Pons (tissue), 1 donor: Measurements from ENCODE around the gene APOO.
A peak's percentile ranks its signal among the peaks of the same experiment; 100 is the strongest.
"Not testable (repeated sequence)": the region's sequence is repeated elsewhere in the genome, so short reads cannot be mapped to it uniquely, and the experiment has no call there.

Experiments used
- DNase-seq: peaks from one replicate; pipeline ENCODE4 v3.0.0-alpha.2; 2016; ENCODE audit warnings: low spot score

The APOO gene

GRCh38 chrX:23902419-23902818 is 5.3 kb downstream of the APOO start:
- peak; percentile 60 for DNase-seq

DNA sequence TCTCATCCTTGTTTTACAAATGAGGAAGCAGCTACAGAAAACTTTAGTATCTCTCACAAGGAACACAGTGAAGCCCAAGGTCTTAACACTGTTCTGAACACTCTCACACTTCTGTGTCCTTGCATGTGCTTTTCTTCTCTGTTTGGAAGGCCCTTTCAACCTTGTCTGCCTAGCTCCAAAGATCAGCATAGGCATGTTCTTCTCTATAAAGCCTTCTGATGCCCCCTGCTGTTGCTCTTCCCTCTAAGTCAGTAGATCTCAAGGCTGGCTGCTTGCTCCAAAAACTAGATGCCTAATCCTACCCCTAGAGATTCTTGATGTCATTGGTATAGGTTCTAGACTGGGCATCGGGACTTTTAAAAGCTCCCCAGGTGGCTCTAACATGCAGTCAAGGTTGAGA is 5.9 kb downstream of the APOO start:
- peak; percentile 92 for DNase-seq

GRCh38 chrX:23901060-23901459 is 6.7 kb downstream of the APOO start:
- DNase-seq: no peak

GRCh38 chrX:23900220-23900797 is 7.4 kb downstream of the APOO start:
- DNase-seq: no peak

GRCh38 chrX:23898412-23898959 is 9.3 kb downstream of the APOO start:
- no peak for DNase-seq

DNA sequence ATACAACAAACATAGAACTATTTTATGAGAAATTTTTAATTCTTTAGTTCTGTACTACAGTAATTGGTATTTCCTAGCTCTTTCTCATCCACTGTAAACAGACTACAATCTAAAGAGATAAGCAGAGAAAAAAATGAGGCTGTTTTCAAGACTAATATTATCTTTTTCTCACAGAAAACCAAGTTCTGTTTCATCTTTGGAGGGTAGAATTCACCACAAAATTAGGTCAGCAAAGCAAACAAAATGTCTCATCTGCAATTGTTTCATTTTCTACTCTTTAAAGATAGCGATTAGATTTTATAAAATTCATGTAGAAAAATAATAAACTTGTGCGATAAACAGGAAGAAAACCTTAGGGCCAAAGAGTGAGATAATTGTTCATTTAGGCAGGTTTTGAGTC is 10.8 kb downstream of the APOO start:
- no peak for DNase-seq

DNA sequence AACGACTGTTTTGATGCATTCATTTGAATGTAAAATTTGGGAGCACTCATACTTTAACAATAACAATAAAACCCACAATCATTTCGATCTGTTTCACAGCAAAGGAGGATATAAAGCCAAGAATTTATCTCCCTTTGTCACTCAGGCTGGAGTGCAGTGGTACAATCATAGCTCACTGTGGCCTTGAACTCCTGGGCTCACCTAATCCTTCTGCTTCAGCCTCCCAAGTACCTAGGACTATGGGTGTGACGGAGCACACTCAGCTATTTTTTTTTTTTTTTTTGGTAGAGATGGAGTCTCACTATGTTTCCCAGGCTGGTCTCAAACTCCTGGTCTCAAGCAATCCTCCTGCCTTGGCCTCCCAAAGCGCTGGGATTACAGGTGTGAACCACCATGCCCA is 11.2 kb downstream of the APOO start:
- not testable (repeated sequence) for DNase-seq

GRCh38 chrX:23894993-23895392 is 12.7 kb downstream of the APOO start:
- not testable (repeated sequence) for DNase-seq

DNA sequence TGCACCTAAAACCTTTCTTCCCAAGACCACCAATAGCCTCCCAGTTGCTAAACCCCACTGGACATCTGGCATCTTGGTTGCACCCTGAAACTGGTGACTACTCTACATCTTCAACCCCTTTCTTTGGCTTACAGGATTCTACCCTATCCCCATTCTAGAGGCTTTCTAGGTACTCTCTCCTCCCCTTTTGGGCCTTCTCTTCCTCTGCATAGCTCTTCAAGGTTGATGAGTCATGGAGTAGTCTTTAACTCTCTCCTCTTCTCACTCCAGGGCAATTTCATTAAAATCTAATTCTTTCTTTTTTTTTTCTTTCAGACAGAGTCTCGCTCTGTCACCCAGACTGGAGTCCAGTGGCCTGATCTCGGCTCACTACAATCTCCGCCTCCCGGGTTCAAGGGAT is 16.8 kb downstream of the APOO start:
- DNase-seq: no peak

- no peak for DNase-seq
Measured at GRCh38 chrX:23888887-23889501, 18.7 kb downstream of the APOO start.

DNA sequence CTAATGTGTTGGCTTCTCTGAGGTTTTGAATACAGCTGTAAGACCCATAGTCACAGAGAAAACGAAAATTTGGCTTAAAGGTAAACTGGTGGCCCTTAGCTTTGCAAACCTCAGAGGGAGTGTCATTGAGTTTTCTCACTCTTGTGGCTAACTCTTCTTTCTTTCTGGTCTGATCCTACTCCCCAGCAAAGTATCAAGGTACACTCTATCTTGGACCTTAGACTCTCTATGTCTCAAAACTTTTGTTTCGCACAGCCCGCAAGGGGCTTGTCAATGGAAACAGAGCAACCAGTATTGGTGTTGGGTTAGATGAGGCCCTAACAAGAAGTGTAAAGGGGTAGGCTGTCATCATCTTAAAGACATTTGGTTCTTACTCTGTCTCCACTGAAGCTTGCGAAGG is 19.8 kb downstream of the APOO start:
- no peak for DNase-seq

GRCh38 chrX:23887451-23887850 is 20.3 kb downstream of the APOO start:
- no peak for DNase-seq

DNA sequence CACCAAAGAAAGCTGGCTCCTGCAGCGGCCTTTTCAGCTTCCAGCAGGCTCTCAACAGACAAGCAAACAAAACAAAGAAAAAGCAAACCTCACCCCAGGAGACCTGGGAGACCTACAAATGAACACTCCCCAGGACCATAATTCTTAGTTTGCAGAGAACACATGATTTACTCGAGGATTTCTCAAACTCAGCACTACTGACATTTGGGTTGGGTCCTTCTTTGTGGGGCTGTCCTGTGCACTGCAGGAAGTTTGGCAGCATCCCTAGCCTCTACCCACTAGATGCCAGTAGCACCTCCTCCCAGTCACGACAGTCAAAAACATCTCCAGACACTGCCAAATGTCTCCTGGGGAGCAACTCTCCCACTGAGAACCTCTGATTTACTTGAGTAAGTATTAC is 21.9 kb downstream of the APOO start:
- no peak for DNase-seq

DNA sequence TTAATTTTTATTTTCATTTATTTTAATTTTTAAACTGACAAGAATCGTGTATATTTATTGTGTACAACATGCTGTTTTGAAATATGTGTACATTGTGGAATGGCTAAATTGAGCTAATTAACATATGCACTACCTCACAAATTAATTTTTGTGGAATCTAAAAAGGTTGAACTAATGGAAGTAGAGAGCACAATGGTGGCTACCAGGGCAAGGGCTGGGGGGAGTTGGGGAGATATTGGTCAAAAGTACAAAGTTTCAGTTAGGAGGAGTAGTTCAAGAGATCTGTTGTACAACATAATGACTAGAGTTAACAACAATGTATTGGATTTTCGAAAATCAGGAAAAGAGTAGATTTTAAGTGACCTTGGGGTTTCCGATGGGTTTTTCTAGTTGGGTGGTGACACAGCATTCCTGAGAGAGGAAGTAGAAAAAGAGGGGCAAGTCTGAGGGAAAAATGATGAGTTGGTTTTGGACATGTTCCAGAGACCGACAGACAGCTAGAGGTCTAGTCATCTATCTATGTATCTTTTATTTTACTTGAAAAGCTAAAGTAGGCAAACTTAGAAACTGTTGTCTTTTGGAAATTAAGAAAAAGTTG is 23.2 kb downstream of the APOO start:
- no peak for DNase-seq

DNA sequence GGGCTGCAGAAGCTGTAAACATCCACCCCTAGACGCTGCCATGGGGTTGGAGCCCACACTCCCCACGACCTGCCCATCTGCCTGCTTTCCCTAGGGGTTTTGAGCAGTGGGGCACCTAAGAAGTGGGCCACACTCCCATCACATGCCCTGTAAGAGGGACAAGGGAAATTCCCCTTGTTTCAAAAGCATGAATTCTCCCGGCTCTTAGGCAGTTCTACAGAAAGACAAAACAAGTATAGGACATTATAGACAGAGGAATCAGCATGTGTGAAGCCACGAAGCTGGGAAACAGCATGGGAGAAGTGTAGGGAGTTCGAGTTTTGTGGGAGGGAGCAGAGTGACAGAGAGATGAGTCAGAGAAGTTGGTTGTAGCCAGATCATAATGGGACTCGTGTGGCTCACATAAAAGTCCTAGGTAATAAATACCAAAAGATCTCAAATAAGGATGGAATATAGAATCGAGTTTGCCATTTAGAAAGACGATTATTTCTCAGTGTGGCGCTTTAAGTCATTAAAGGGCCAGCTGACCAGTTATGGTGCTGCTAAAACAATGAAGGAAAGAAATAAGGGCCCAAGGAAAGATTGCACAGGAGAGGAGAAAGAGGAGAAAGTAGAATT is 23.9 kb downstream of the APOO start:
- DNase-seq: no peak

DNA sequence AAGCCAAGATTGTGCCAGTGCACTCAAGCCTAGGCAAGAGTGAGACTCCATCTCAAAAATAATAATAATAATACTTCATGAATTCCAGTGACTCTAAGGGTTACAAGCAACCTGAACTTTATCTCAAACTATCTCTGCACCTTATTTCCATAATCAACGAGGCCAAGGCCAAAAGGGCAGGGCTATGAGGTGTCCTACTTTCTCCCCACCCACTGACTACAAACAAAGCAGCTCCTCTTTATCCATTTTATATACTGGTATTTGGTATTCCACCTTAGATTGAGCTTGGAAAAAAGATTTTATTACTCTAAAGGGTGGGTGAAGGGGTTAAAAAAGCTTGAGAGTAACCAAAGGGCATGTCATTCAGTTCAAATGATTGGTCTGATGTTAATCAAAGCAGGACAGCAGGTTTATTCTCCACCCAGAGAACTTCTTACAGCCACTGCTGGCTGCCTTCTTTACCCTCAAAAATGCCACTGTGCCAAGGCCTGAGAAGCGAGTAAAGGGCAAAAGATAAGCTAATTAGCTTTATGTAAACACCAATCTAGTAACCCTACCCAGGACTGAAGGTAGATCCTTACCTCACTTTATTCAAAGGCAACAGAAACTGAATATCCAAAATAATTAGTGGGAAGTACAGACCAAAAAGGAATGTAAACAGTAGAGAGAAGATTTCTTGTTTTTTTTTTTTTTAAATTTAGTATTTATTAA is 28.2 kb downstream of the APOO start:
- DNase-seq: no peak

DNA sequence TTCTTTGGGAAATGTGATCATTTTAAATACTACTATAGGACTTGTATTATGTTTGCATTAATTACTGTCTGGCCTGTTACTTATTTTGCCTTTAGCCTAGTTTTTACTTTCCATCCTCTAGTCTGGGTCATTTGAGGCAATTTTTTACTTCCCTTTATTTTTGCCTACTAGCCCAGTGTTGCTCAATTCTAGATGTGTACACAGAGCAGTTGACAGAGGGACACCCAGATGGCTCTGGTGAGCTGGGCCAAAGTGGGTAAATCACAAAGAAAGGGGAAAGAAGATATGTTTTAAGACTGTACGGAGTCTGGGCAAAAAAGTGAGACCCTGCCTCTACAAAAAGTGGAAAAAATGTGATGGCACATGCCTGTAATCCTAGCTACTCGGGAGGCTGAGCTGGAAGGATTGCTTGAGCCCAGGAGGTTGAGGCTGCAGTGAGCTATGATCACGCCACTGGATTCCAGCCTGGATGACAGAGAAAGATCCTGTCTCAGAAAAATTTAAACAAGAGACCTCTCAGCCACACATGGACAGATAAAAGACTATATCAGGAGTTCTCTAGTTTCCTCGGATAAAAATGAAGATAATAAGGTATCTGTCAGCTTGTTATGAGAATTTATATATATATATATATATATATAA is 35.7 kb downstream of the APOO start:
- DNase-seq: peak; percentile 52

- DNase-seq: no peak
Measured at GRCh38 chrX:23870041-23870440, 37.7 kb downstream of the APOO start.

- DNase-seq: no peak
Measured at GRCh38 chrX:23864742-23865326, 42.9 kb downstream of the APOO start.

DNA sequence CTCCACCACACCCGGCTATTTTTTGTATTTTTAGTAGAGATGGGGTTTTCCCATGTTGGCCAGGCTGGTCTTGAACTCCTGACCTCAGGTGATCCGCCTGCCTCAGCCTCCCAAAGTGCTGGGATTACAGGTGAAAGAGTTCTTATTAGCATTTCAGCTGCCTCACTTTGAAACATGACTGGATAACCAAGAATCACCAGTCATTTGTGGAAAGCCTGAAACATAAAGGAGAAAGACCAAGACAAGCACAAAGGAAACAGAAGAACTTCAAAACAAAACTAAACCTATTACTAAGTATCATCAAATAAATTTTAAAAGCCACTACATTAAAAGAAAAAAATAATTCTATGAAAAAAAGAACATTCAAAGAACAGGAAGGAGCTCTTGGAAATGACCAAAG is 45.8 kb downstream of the APOO start:
- DNase-seq: not testable (repeated sequence)

GRCh38 chrX:23861215-23861896 is 46.4 kb downstream of the APOO start:
- no peak for DNase-seq
